OCI-LY7 (cell line): ENCODE data around the gene LTB4R.

Experiments used
- CTCF ChIP-seq: fragments of 200-600 bp; sonication (generic); conservative IDR thresholded peaks from 2 replicates; pipeline ENCODE4 v1.5.1; 2014; ENCODE audit warnings: mild to moderate bottlenecking, antibody characterized with exemption, low read length, moderate library complexity, mixed read lengths
- EZH2phosphoT487 ChIP-seq: fragments of 200-600 bp; sonication (generic); IDR thresholded peaks from 2 replicates; pipeline ENCODE4 v1.6.1; 2018; ENCODE audit warnings: low read depth, borderline replicate concordance, mild to moderate bottlenecking, mixed run types, antibody characterized with exemption, low read length, moderate library complexity, mixed read lengths

- TF ChIP-seq EZH2phosphoT487 (no peak), CTCF (no peak)
These were observed 43.1 kb upstream of the LTB4R start for GRCh38 chr14:24268225-24268624.
